B cell (primary cell): ENCODE results near the gene NANOGP8. TPM values are rescaled to one million over a fixed set of nuclear protein-coding genes. Genes with fewer than 3 reads are reported as not detected.

Source experiments
- ATAC-seq: fragments of 200-7000 bp; cut with Tn5 transposase; one replicate; pipeline ENCODE4 v1.10.0; 2021; ENCODE audit warnings: low read depth, mild to moderate bottlenecking, moderate number of reproducible peaks, moderate library complexity
- CTCF ChIA-PET: fragments of 350-600 bp; sonication (Branson Sonifier 250); formaldehyde crosslinking; loops from one replicate; lab custom pipeline; 2021; ENCODE audit warnings: antibody characterized with exemption, inconsistent platforms; lab: Charles Lee
- POLR2A ChIA-PET: fragments of 350-600 bp; sonication (Branson Sonifier 250); formaldehyde crosslinking; loops from one replicate; lab custom pipeline; 2021; ENCODE audit warnings: antibody characterized with exemption; lab: Charles Lee
- DNase-seq: peaks from one replicate; pipeline ENCODE4 v3.0.0; 2013
- H2AFZ ChIP-seq: 2 replicates; pipeline ENCODE4 v1.6.1; 2012; ENCODE audit warnings: mild to moderate bottlenecking, low read depth, low read length; ENCODE audit not compliant: insufficient read depth, poor library complexity, severe bottlenecking
- H3K27ac ChIP-seq, 2 donors: 1 replicate in 1 of 2; 2 replicates in 1 of 2; pipeline ENCODE4 v1.5.1; 2012 to 2013; ENCODE audit warnings: low read length in 2 of 2, mild to moderate bottlenecking in 2 of 2, moderate library complexity in 1 of 2
- H3K27me3 ChIP-seq, 4 experiments: fragments of 200-600 bp in 1 of 4; sonication (generic) in 1 of 4; replicated peaks in 1 of 4; 1 replicate in 2 of 4; 2 replicates in 2 of 4; pipeline versions ENCODE4 v1.6.1 to v1.7.0; 2013 to 2016; ENCODE audit warnings: low read length in 3 of 4, mild to moderate bottlenecking in 2 of 4, mixed read lengths in 1 of 4, moderate library complexity in 1 of 4; ENCODE audit not compliant: insufficient read depth in 4 of 4, control insufficient read depth in 3 of 4; ENCODE audit errors: control extremely low read depth in 1 of 4
- H3K36me3 ChIP-seq, 2 experiments: replicated peaks in 1 of 2; 1 replicate in 1 of 2; 2 replicates in 1 of 2; pipeline versions ENCODE4 v1.6.1 to v1.7.1; 2013; ENCODE audit warnings: low read length in 1 of 2; ENCODE audit not compliant: insufficient read depth in 2 of 2, control insufficient read depth in 1 of 2; ENCODE audit errors: control extremely low read depth in 1 of 2, extremely low read depth in 1 of 2
- H3K4me1 ChIP-seq, 2 donors: fragments of 200-600 bp in 1 of 2; sonication (generic) in 1 of 2; 1 replicate in 1 of 2; 2 replicates in 1 of 2; pipeline versions ENCODE4 v1.5.1 to v1.6.1; 2013 to 2017; ENCODE audit warnings: low read length in 2 of 2; ENCODE audit not compliant: control insufficient read depth in 2 of 2, insufficient read depth in 2 of 2
- H3K4me2 ChIP-seq: replicated peaks from 2 replicates; pipeline ENCODE3; 2012; ENCODE audit warnings: mild to moderate bottlenecking, low read depth, low read length; ENCODE audit not compliant: poor library complexity, severe bottlenecking
- H3K4me3 ChIP-seq, 5 experiments: fragments of 200-600 bp in 1 of 5; sonication (generic) in 1 of 5; 1 replicate in 3 of 5; 2 replicates in 2 of 5; pipeline versions ENCODE4 v1.5.1 to v1.7.0; 2011 to 2016; ENCODE audit warnings: low read length in 4 of 5, mild to moderate bottlenecking in 4 of 5, low read depth in 2 of 5, control low read depth in 1 of 5, moderate library complexity in 1 of 5; ENCODE audit not compliant: insufficient read depth in 1 of 5; ENCODE audit errors: control extremely low read depth in 1 of 5, extremely low read depth in 1 of 5
- H3K79me2 ChIP-seq: fragments of 200-600 bp; sonication (generic); one replicate; pipeline ENCODE4 v1.6.0; 2016; ENCODE audit warnings: low read length; ENCODE audit not compliant: control insufficient read depth, insufficient read depth
- H3K9ac ChIP-seq: fragments of 200-600 bp; sonication (generic); 2 replicates; pipeline ENCODE4 v1.6.1; 2017; ENCODE audit warnings: mild to moderate bottlenecking, low read length, moderate library complexity
- H3K9me3 ChIP-seq, 3 donors: one replicate each; pipeline versions ENCODE4 v1.6.1 to v1.7.1; 2013; ENCODE audit warnings: low read length in 2 of 3; ENCODE audit not compliant: control insufficient read depth in 2 of 3, insufficient read depth in 1 of 3; ENCODE audit errors: control extremely low read depth in 1 of 3
- H4K20me1 ChIP-seq: 2 replicates; pipeline ENCODE4 v1.6.0; 2012; ENCODE audit warnings: mild to moderate bottlenecking, low read length; ENCODE audit not compliant: insufficient read depth, control insufficient read depth, poor library complexity, severe bottlenecking
- H3K27ac Mint-ChIP-seq: one replicate; pipeline ENCODE4 v1.8.0; 2021; ENCODE audit warnings: mixed read lengths
- H3K27me3 Mint-ChIP-seq: one replicate; pipeline ENCODE4 v1.8.0; 2021; ENCODE audit warnings: mixed read lengths
- H3K4me1 Mint-ChIP-seq: one replicate; pipeline ENCODE4 v1.8.0; 2021; ENCODE audit warnings: mixed read lengths
- H3K4me3 Mint-ChIP-seq: one replicate; pipeline ENCODE4 v1.8.0; 2021; ENCODE audit warnings: mixed read lengths
- H3K9me3 Mint-ChIP-seq: one replicate; pipeline ENCODE4 v1.8.0; 2022; ENCODE audit warnings: mixed read lengths; ENCODE audit not compliant: insufficient read depth
- CTCF ChIP-seq: fragments of 200-600 bp; IDR thresholded peaks from one replicate; pipeline ENCODE4 v1.8.0; 2022; ENCODE audit warnings: antibody characterized with exemption, mild to moderate bottlenecking
- EZH2 ChIP-seq: IDR thresholded peaks from 2 replicates; pipeline ENCODE4 v1.6.1; 2012; ENCODE audit warnings: borderline replicate concordance, low read depth, mild to moderate bottlenecking, moderate library complexity, low read length; ENCODE audit not compliant: insufficient read depth, poor library complexity, severe bottlenecking
- WGBS: methylation state at CpG from one replicate; pipeline ENCODE4 v1.1.5; 2013; ENCODE audit warnings: missing lambda C conversion rate; ENCODE audit not compliant: insufficient coverage; 5-methylcytosine and 5-hydroxymethylcytosine counted together
- intact Hi-C: fragments of 100-400 bp; cut with micrococcal nuclease; formaldehyde crosslinking; loops from one replicate; pipeline ENCODE4 v1.10.0; 2022
- polyA plus RNA-seq: library from polyadenylated mRNA; depleted of rRNA; stranded (reverse); fragments of >200 nt; gene quantifications from 2 replicates; pipeline ENCODE4 v1.2.3, GENCODE V29; 2012
- total RNA-seq, 2 donors: library from RNA; stranded (reverse); fragments of 120-200 nt in 1 of 2; gene quantifications; 1 replicate in 1 of 2; 2 replicates in 1 of 2; pipeline versions ENCODE4 v1.2.3 to v1.2.4, GENCODE V29; 2013 to 2022

Gene NANOGP8
- total and polyA plus RNA-seq, 2 donors (not counting 1 experiment from before 2014, with no cell fraction given), result 0.18 TPM; not detected in 1

- CTCF ChIA-PET, result no interaction called here
- Histone ChIP-seq H3K9ac (no peak overlapping the region), H3K79me2 (no peaks in the 10 kb centered on the region), H3K27me3 (no peaks in the 10 kb centered on the region), H3K36me3 (no peaks in the 10 kb centered on the region), H3K4me1 (peaks cover 0 to 4% of the 10 kb centered on the region in 2 donors), H4K20me1 (no peaks in the 10 kb centered on the region), H2AFZ (no peak overlapping the region), H3K4me3 (no peak overlapping the region), H3K4me2 (no peak overlapping the region), H3K27ac (no peak overlapping the region), H3K9me3 (no peaks in the 10 kb centered on the region)
- H3K4me3 Mint-ChIP-seq, result no peak overlapping the region
- ATAC-seq, result no peak
- POLR2A ChIA-PET, result no interaction called here
- TF ChIP-seq CTCF (no peak), EZH2 (no peak)
- H3K27me3 Mint-ChIP-seq, result no peaks in the 10 kb centered on the region
- peaks cover 2% of the 10 kb centered on the region for H3K4me1 Mint-ChIP-seq
- DNase-seq, result no peak
- H3K27ac Mint-ChIP-seq, result no peak overlapping the region
- no peaks in the 10 kb centered on the region for H3K9me3 Mint-ChIP-seq
- intact Hi-C loops, result no loop called here
These were observed 37.1 kb downstream of the NANOGP8 start for GRCh38 chr15:35047996-35048395.

GRCh38 chr15:35047528-35047927, 37.6 kb downstream of the NANOGP8 start:
- no peaks in the 10 kb centered on the region for H3K36me3 ChIP-seq
- Mint-ChIP-seq H3K9me3 (no peaks in the 10 kb centered on the region), H3K4me3 (no peak overlapping the region), H3K27me3 (no peaks in the 10 kb centered on the region), H3K27ac (no peak overlapping the region), H3K4me1 (peaks cover 2% of the 10 kb centered on the region)
- intact Hi-C loops, result no loop called here
- DNase-seq (no peak), ATAC-seq (no peak)
- no peak overlapping the region for H3K27ac ChIP-seq
- no peak for TF ChIP-seq EZH2
- no peak for TF ChIP-seq CTCF
- no CpG with 5 or more reads among the region's 1 CpG for WGBS
- no peaks in the 10 kb centered on the region for H3K79me2 ChIP-seq
- no peaks in the 10 kb centered on the region for H3K27me3 ChIP-seq
- no peak overlapping the region for H3K9ac ChIP-seq
- ChIA-PET POLR2A (no interaction called here), CTCF (no interaction called here)
- H4K20me1 ChIP-seq, result no peaks in the 10 kb centered on the region
- H3K9me3 ChIP-seq, result no peaks in the 10 kb centered on the region
- H2AFZ ChIP-seq, result no peak overlapping the region
- peaks cover 0 to 4% of the 10 kb centered on the region in 2 donors for H3K4me1 ChIP-seq
- no peak overlapping the region for H3K4me2 ChIP-seq
- H3K4me3 ChIP-seq, result no peak overlapping the region
